CD4-positive, alpha-beta T cell treated with Interleukin-15 for 1 hour (primary cell): ENCODE results near the gene NINJ1.

Experiments used
- DNase-seq: peaks from one replicate; pipeline ENCODE4 v3.0.0-alpha.2; 2020

NINJ1 gene

DNA sequence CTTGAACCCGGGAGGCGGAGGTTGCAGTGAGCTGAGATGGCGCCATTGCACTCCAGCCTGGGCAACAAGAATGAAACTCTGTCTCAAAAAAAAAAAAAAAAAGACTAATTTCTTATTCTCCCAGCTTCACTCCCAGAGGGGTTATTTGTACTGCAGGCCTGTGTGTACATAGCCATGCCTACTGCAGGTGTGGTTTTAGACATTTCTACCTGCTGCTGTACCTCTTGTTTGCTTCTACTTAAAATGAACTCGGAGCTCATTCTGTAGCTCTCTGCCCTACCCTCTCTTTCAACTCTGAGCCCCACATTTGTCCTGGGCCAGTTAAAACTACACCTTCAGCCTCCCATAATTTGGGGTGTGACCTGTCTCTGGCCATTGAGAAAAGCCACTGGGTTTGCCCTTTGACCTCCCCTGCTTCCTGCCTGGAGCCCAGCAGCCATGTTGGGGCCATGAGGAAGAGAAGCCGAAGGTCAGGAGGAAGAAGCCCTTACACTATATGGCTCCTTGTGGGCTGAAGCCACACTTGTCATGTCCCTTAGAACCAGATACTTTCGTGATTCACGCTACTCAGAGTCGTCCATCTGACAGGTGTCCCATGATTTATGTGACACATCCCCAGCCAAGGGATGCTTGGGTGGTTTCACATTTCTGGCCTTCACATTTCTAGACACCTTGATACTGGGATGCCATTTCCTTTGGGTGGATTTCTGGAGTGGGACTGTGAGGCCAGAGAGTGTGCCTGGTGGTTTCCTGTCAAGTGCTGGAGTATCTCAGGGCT lies 47.4 kb downstream of the NINJ1 start:
- no peak for DNase-seq

DNA sequence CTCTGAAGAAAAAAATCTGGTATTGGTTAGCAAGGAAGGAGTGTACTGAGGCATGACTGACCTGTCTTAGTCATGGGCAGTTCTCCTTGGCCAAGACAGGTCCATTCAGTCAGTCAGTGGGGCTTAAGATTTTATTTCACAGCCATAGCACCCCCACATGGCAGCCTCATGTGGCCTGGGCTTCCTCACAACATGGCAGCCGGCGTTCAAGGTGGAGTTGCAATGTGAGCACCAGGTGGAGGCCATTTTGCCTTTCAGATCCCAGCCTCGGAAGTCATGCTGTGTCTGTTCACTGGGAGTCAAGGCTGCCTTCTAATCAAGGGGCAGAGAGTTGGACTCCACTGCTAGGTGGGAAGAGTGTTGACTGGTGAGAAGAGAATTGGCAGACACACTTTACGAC lies 48.4 kb downstream of the NINJ1 start:
- no peak for DNase-seq

DNA sequence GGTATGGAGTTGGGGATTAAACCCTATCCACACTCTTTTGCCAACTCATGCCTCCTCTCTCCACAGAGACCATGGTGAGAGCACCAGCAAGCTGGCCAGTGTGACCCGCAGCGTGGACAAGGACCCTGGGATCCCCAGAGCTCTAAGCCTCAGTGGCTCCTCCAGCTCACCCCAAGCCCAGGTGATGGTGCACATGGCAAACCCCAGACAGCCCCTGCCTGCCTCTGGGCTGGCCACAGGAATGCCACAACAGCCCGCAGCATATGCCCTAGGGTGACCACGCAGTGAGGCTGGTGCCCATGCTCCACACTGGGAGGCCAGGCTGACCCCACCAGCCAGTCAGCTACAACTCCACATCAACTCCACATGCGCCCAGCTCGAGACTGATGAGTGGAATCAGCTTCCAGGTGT lies 49.6 kb downstream of the NINJ1 start:
- DNase-seq = no peak

DNA sequence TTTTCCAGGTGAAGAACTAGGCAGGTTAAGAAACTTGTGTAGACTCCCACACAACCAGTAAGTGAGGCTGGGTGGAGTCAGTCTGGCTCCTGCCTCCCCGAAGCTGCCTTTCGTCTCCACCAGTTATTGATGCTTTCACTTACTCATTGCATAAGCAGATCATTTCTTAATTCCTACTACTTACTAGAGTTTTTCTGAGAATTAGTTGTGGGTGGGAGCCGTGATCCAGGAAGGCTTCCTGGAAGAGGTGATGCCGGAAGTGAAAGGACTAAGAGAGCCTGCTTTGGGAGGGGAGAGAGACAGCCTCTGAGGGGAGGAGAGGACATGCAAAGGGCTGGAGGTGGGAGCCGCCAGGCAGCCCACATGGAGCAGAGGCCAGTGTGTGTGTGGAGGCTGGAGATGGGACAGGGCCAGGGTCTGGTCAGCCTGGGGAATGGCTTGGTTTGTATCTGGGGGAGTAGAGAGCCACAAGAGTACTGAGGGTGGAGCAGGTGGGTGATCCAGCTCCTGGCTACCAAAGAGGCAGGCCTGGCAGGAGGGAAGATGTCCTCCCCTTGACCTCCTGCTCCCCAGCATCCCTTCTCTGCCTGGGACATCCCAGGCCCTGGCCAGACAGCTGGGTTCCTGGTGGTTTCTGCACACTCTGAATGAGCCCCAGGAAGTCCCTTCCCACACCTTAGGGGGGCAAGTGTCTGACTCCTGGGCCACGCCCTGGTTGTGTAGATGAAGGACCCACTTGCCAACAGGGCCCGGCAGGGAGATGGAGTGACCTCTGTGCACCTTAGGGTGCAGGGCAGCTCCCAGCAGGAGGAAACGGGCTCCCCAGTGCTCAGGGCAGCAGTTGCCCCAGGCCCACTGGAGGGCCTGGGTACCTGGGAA lies 50.2 kb downstream of the NINJ1 start:
- no peak for DNase-seq

DNA sequence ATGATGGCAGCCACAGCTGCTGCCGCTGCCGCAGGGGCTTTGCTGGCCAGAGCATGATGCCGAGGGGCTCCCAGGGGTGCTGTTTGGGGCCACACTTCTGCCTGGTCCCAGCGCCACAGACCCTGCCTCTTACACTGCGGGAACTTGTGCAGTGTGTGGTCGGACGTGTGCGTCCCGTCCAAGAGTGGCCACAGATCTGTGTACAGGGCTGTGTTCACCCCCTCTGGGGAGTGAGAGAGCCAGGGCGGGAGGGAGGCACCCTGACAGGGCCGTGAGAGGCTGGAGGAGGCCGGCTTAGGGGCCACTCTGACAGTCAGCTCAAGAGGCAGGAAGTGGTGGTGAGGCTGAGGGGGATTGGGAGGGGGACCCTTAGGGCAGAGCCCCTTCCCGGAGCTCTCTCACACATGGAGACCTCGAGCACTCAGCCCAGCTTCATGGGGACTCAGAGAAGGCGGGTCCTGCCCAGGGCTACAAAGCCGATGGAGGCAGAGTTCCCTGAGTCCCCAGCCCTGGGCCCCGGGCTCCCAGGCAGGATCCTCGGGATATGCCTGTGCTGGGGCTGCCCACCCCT lies 51.1 kb downstream of the NINJ1 start:
- DNase-seq = no peak

DNA sequence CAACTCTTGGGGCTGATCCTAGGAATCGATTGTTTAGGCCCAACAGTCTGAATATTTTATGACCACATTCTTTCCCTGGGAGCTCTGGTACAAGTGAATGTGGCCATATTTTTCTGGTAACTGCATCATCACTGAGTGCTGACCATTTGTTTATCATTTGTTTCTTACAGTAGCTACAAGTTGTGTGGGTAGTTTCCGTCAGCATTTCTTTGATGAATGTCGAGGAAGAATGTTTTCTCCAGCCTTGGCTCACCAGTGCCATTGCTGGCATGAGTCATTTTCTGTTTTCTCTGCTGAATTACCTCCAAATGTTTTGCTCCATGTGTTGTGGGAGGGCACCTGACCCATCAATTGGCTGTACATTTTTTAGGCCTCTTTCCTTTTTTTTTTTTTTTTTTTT lies 52.1 kb downstream of the NINJ1 start:
- no peak for DNase-seq

DNA sequence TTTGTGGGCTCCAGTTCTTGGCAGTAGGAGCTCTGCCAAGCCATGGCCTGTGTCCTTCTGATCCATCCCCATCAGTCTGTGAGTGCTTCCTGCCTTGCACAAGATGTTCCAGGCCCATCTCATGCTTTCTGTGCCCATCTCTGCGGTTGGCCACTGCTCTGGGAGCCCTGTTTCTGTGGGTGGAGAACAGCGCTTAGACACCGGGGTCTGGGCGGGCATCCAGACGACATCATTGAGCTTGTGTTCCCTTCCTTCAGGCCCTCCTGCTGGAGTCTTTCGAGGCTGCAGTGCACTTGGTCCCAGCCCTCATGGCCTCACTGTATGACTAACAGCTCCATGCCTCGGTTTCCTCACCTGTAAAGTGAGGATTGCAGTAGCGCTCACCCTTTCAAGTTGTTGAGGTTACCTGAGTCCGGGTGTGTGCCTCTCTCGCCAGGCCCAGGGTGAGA lies 52.9 kb downstream of the NINJ1 start:
- no peak for DNase-seq

DNA sequence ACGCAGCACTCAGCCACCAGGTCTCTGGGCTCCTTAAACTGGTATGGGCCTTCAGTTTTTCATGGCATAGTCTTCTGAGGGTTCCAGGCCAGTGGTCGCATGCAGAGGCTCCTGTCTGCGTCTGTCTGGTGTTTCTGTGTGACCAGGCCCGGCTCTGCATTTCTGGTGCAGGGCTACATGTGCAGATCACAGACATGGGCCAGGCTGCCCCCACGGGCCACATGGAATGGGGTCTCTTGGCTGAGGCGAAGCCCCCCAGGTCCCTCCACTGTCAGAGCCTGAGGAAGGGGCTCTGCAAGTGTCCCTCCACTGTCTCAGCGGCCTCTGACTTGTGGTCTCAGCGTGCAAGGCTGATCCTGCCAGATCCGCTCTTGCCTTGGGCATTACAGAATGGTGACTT lies 53.6 kb downstream of the NINJ1 start:
- DNase-seq = peak; percentile 10

DNA sequence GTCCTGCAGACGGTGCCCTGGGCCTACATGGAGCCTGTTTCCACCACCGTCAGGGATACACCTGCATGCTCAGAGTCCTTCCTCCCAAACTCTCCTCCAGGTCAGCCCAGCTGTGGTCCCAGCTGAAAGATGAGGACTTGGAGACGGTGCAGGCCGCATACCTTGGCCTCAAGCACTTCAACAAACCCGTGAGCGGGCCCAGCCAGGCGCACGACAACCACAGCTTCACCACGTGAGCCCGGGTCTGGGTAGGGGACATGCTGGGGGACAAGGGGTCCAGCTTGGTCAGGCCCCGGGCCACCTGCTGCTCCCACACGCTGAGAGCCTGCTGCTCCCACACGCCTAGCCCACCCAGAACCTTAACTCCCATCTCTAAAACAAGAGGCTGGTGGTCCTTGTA lies 54.7 kb downstream of the NINJ1 start:
- peak; percentile 14 for DNase-seq

DNA sequence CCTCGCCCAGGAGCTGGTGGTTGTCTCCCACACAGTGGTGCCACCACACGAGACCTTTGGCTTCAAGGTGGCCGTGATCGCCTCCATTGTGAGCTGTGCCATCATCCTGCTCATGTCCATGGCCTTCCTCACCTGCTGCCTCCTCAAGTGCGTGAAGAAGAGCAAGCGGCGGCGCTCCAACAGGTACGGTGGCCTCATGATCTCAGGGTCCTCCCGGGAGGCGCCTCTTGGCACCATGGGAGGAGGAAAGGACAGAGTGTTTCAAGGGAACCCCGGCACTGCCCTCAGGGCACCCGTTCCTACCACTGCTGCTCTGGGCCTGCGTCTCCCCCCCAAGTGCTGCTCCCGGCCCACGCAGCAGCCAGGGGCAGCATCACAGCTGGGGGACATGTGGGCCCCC lies 56.2 kb downstream of the NINJ1 start:
- DNase-seq = peak; percentile 7

DNA sequence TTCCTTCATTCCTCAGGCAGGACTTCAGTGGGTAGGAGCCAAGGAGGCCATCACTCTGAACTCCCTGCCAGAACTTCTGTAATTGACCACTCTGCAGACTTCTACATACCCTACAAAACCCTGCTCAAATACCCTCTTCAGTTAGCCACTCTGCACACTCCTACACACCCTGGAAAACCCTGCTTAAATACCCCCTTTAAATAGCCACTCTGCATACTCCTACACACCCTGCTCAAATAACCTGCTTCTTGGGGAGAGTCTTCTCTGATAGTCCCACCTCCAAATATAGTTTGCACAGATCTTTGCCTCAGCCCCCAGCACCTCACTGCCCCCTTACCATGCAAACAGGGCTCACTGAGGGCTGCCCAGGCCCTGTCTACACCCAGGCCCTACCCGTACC lies 56.7 kb downstream of the NINJ1 start:
- no peak for DNase-seq

DNA sequence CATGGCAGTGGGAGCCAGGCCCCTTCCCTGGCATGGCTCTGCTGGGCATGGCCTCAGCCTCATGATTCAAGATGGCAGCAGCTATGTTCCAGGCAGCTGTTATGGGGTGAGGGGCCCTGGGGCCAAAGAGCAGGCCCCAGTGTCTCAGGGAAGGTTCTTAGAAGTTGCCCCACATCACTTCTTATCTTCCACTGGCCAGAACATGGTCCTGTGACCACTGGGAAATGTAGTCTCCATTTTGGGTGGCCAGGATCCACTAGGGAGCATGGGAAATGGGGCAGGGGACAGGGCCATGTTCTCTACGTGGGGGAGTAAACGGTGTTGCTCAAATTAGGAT lies 57.3 kb downstream of the NINJ1 start:
- DNase-seq = no peak

DNA sequence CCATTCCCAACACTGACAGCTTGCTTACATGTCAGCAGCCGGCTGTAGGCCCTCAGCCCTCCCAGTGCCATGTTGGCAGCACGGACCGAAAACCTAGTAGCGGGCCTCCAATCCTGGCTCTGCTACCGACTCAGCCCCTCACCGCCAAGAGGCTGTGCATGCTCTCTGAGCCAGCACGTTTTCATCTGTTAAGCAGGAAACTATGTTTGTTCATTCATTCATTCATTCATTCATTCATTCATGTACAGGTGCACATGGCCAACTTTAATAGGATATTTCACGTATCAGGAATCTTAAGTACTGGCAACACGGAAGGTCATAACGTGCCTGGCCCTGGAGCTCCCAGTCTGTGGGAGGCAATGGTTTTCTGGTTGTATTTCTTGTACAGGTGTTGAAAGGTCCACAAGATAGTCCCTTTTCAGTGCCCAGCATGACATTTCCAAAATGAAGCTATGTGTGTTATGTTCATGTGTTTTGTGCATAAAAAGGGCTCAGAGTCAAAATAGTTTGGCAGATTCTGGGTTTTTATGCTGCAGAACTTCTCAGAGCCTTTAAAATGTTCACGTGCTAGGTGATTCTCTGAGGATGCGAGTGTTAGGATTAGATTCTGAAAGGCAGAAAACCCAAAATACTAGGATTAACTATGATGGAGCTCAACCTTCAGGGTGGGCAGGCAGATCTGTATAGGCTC lies 57.8 kb downstream of the NINJ1 start:
- no peak for DNase-seq

DNA sequence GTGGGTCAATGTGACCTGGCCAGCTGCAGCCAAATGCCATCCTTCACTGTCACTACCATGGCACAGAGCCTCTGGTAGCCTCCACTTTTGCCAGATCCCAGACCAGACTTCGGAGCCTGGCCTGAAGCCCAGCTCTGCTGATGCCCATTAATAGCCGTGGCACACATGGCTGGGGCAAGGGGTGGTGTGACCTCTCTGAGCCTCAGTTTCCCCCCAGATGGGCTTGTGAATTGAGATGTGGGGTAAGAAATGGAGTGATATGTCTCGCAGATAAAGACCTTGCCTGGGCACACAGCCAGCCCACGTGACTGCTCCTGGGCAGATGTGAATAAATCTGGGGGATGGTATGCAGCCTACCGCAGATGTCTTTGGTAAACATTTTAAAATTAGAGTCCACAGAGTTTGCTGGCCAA lies 61.7 kb downstream of the NINJ1 start:
- no peak for DNase-seq
